GM18499 (cell line): ENCODE data around the gene SLC22A23.

Source experiments
- ATAC-seq: cut with Tn5 transposase; IDR thresholded peaks from one replicate; pipeline ENCODE4 v1.9.1; 2021; ENCODE audit warnings: moderate number of reproducible peaks; ENCODE audit not compliant: insufficient read depth, unreplicated experiment

The SLC22A23 gene

GRCh38 chr6:3376893-3377535 is 79.8 kb downstream of the SLC22A23 start:
- no peak for ATAC-seq

GRCh38 chr6:3376064-3376463 is 80.8 kb downstream of the SLC22A23 start:
- ATAC-seq = no peak

DNA sequence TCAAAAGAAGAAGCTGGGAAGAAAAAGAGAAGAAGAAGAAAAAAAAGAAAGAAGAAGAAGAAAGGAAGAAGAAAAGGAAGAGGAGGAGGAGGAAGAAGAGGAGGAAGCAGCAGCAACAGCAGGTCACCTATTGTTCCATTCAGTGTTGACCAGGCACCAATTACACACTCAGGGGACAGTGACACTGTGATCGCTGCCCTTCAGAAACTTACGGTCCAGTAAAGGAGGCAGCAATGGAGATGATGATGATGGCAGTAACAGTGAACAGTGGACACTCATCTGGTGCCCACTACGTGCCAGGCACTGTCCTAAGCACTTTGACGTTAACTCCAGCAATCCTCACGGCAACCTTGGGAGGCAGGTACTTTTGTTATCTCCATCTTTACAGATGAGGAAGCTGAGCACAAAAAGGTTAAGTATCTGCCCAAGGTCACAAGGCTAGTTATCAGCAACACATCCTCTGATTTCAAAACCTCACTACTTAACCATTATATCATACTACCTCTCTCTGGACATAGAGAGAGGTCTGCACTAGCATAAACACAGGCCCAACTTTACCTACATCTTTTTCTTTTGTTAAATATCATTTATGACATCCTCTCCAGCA is 83.2 kb downstream of the SLC22A23 start:
- ATAC-seq = no peak

- ATAC-seq = no peak
These were observed 83.8 kb downstream of the SLC22A23 start for GRCh38 chr6:3372912-3373554.

GRCh38 chr6:3372184-3372846 is 84.5 kb downstream of the SLC22A23 start:
- ATAC-seq = no peak

GRCh38 chr6:3371222-3371949 is 85.5 kb downstream of the SLC22A23 start:
- ATAC-seq = no peak

GRCh38 chr6:3370361-3371221 is 86.3 kb downstream of the SLC22A23 start:
- ATAC-seq = no peak

DNA sequence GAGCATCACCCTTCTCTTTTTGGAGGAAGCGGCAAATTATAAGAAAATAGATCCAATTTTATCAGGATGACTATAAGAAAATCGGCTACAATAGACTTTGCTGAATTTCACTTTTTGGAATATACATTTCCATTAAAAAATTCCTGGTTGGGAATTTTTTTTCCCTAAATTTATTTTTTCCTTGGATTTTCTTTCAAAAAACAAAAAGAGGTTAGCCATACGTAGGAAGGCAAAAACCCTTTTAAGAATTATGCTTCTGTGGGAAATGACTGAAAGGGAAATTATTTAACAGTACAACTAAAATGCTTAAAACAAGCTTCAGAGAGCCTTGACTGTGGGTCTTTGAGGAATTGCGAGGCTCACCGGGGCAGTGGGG is 86.9 kb downstream of the SLC22A23 start:
- no peak for ATAC-seq

- ATAC-seq = no peak
These were observed 88.2 kb downstream of the SLC22A23 start for GRCh38 chr6:3368685-3369084.

- no peak for ATAC-seq
These were observed 89.2 kb downstream of the SLC22A23 start for GRCh38 chr6:3367630-3368029.

- no peak for ATAC-seq
These were observed 90.0 kb downstream of the SLC22A23 start for GRCh38 chr6:3366596-3367413.

DNA sequence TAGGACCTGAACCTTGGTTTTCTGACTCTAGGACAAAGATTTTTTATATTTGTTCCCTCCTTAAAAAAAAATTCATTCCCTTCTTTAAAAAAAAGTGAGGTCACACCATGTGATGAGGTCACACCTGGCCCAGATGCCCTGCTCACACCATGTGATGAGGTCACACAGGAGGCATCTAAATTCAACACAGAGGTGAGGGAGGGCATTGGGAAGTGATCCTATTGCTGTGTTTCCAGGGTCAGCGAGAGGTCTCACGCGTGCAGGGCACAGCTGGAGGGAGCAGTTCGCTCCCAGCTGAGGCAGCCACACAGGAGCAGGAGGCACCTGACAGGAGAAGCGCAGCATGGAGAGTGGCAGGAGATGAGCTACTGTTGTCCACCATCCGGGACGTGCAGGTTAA is 92.5 kb downstream of the SLC22A23 start:
- ATAC-seq = no peak

- no peak for ATAC-seq
These were observed 93.4 kb downstream of the SLC22A23 start for GRCh38 chr6:3363296-3364025.

DNA sequence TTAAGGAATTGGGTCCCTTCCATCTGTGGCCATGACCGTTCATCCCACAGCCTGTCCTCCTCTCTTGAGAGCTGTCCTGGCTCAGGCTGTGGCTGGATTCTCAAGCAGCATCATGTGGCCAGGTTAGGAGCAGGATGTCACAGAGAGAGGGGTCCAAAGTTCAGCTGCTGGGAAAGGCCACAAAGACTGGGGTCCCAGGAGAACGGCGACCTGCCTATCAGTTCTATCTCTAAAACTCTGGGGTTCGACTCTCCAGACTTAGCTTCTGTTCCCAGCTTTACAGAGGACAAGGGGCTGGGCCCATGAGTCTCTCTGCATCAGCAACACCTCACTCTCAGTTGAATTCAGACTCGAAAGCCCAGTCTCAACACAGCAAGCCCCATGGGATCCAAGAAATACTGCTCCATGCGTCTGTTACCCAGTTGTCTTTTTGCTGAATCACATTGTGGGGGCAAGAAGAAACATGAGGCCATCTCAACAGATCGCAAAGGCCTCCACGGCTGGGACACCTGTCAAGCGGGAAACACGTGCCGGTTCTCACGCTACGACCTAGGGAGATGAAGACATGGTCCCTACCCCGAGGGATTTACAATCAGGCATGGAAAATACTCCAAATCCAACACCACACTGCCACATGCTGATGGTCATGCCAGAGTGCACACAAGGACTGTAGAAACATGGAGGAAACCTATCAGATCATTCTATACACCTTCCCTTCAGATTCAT is 95.4 kb downstream of the SLC22A23 start:
- ATAC-seq = no peak

- no peak for ATAC-seq
These were observed 96.2 kb downstream of the SLC22A23 start for GRCh38 chr6:3360727-3361045.

DNA sequence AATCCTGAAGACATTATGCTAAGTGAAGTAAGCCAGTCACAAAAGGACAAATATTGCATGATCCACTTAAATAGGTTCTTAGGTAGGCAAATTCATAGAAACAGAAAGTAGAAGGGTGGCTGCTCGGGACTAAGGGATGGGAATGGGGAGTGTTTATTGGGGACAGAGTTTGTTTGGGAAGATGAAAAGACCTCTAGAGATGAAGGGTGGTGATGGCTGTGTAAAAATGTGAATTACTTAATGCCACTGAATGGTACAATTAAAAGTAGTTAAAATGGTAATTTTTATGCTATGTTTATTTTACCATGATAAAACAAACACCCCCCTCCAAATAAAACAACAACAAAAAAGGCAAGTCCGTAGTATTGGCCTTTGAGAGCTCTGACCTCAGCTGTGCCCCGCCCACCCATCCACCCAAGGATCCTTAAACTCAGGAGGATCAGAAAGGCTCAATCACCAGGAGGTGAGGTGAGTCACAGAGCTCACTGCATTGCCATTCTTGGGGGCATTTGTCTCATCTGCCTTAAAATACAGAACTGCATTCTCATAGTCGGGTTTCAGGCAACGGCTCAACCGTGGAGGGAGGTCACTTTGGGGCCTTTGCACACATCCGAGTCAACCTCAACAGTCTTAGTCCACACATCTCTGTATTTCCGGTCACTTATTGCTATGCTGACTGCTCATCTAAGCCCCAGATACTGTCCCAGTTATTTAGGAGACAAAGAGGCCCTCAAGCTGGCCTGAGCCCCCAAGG is 96.7 kb downstream of the SLC22A23 start:
- no peak for ATAC-seq

- no peak for ATAC-seq
These were observed 97.6 kb downstream of the SLC22A23 start for GRCh38 chr6:3359101-3359752.
